Measurements from ENCODE around the gene NR2F1. TPM values are rescaled to one million over a fixed set of nuclear protein-coding genes. Genes with fewer than 3 reads are reported as not detected.
A peak's percentile ranks its signal among the peaks of the same experiment; 100 is the strongest.
"Not testable (repeated sequence)": the region's sequence is repeated elsewhere in the genome, so short reads cannot be mapped to it uniquely, and the experiment has no call there.

Gene NR2F1
- total RNA-seq (2022) = 1.4 and 1.7 TPM in 2 replicates
- percentile 33 among the genes with signal in this experiment for Bru-seq, nascent RNA
- percentile 24 among the genes with signal in this experiment for BruChase-seq, experiment 1, labeled RNA remaining after a 6-hour chase
- BruChase-seq, experiment 2, labeled RNA remaining after a 2-hour chase = percentile 31 among the genes with signal in this experiment
- long read RNA-seq, partial matches to known transcripts = 1 of 1 reads
- long read RNA-seq, other reads (novel, unspliced or antisense) = 0 of 1 reads

DNA sequence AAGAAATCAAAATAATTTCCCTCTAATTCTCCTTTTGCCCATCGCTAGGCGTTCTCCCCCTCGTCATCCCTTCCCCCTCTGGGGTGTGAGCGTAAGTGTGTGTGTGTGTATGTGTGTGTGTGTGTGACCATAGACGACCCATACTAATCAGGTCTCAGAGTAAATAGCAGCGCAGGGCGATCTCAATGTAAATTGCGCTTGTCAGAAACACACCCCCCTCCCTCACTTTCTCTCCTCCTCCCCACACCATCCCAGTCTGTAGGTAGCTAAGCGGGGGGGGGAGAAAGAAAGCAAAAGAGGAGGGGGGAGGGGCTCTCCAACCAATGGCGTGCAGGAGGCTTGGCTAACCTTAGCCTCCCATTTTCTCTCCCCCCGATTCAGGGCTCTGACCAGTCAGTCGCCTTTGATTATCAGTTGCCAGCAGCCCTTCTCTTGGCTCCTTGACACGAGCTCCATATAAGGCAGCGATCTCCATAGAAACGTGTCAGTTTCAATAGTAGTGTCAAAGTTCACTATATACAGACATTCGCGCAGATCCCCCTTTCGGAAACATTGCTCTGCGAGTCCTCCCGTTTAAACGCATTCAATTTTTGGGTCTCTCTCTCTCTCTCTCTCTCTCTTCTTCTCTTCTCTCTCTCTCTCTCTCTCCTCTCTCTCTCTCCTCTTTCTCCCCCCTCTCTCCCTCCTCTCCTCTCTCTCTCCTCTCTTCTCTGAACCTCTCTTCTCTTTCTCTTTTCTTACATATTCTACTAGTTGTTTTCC lies at the start of gene NR2F1:
NR2F1 (plus strand) TSS at position 546 of the 762 bp plus-strand sequence. CDS start 1,802 bp downstream, outside the sequence.
- H3K36me3 Mint-ChIP-seq (ENCODE audit: insufficient read depth, unreplicated experiment) = no peaks in the 10 kb centered on the region
- H3K27ac Mint-ChIP-seq (ENCODE audit: low read depth, unreplicated experiment) = no peak within 1 kb of the TSS
- no peak within 1 kb of the TSS for H3K4me3 Mint-ChIP-seq (ENCODE audit: unreplicated experiment)
- no peaks in the 10 kb centered on the region for H3K9me3 Mint-ChIP-seq (ENCODE audit: unreplicated experiment)
- peak; percentile 92 for DNase-seq (ENCODE audit: unreplicated experiment)
- POLR2A ChIA-PET = interaction anchor here (0.6 to 1.3 kb wide), 7 partner anchors 206 to 1250 kb away, joined by 3 to 5 read pairs (median 3); no protein-coding TSS in a partner anchor
- CTCF ChIA-PET = interaction anchor here (0.5 to 2.6 kb wide), 23 partner anchors 11 to 1739 kb away, joined by 3 to 16 read pairs (median 3); no protein-coding TSS in a partner anchor
- intact Hi-C loops (cut with micrococcal nuclease) = loop anchor here (2.0 to 10.0 kb wide), 7 partner anchors 24 to 1271 kb away; no protein-coding TSS in a partner anchor
- peaks cover 11% of the 10 kb centered on the region for H3K4me1 Mint-ChIP-seq (ENCODE audit: insufficient read depth, unreplicated experiment)
- no TSS peak for BruUV-seq (replicated peaks)
- TF ChIP-seq CTCF (IDR thresholded peaks at IDR 0.05; ENCODE audit: unreplicated experiment) = no peak
- no peaks in the 10 kb centered on the region for H3K27me3 Mint-ChIP-seq (ENCODE audit: insufficient read depth, unreplicated experiment)

DNA sequence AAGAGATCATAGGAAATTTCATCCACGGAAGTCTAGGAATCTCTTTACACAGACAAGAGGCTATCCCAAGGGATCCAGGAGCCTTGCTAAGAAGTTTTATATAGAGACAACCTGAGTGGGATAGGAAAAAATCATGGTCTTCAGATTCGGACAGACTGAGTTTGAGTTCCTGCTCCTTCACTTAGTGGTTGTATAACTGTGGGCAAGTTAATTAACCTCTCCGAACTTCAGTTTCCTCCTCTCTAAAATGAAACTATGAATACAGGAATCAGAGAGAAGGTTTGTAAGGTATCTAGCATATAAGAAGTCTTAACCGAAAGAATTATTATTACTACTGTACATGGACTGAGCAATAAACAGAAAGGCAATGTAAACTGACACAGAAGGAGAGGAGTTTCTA lies 37.1 kb upstream of the NR2F1 start:
- no peaks in the 10 kb centered on the region for H3K27me3 Mint-ChIP-seq (ENCODE audit: insufficient read depth, unreplicated experiment)
- no peak overlapping the region for H3K27ac Mint-ChIP-seq (ENCODE audit: low read depth, unreplicated experiment)
- BruUV-seq (replicated peaks) = no TSS peak
- no peak overlapping the region for H3K4me3 Mint-ChIP-seq (ENCODE audit: unreplicated experiment)
- POLR2A ChIA-PET = no interaction called here
- no peaks in the 10 kb centered on the region for H3K36me3 Mint-ChIP-seq (ENCODE audit: insufficient read depth, unreplicated experiment)
- intact Hi-C loops (cut with micrococcal nuclease) = no loop called here
- H3K4me1 Mint-ChIP-seq (ENCODE audit: insufficient read depth, unreplicated experiment) = no peaks in the 10 kb centered on the region
- no peaks in the 10 kb centered on the region for H3K9me3 Mint-ChIP-seq (ENCODE audit: unreplicated experiment)
- DNase-seq (ENCODE audit: unreplicated experiment) = no peak
- no peak for TF ChIP-seq CTCF (IDR thresholded peaks at IDR 0.05; ENCODE audit: unreplicated experiment)
- CTCF ChIA-PET = no interaction called here

DNA sequence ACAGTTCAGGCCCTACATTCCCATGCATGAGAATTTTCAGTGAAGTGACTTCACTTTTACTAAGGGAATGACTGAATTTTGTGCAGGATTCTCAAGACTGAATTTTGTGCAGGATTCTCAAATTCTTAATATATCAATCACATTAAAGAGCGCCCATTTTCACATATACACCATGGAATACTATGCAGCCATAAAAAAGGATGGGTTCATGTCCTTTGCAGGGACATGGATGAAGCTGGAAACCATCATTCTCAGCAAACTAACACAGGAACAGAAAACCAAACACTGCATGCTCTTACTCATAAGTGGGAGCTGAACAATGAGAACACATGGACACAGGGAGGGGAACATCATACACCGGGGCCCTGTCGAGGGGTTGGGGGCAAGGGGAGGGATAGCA lies 33.4 kb upstream of the NR2F1 start:
- BruUV-seq (replicated peaks); DNase-seq (ENCODE audit: unreplicated experiment); H3K4me3 Mint-ChIP-seq (ENCODE audit: unreplicated experiment); CTCF ChIA-PET; H3K9me3 Mint-ChIP-seq (ENCODE audit: unreplicated experiment); H3K27me3 Mint-ChIP-seq (ENCODE audit: insufficient read depth, unreplicated experiment); H3K27ac Mint-ChIP-seq (ENCODE audit: low read depth, unreplicated experiment); intact Hi-C loops (cut with micrococcal nuclease); H3K36me3 Mint-ChIP-seq (ENCODE audit: insufficient read depth, unreplicated experiment); POLR2A ChIA-PET; H3K4me1 Mint-ChIP-seq (ENCODE audit: insufficient read depth, unreplicated experiment): not testable (repeated sequence)

GRCh38 chr5:93557021-93557604 lies 25.9 kb upstream of the NR2F1 start:
- Mint-ChIP-seq H3K36me3 (ENCODE audit: insufficient read depth, unreplicated experiment) (no peaks in the 10 kb centered on the region), H3K4me3 (ENCODE audit: unreplicated experiment) (no peak overlapping the region), H3K9me3 (ENCODE audit: unreplicated experiment) (no peaks in the 10 kb centered on the region), H3K4me1 (ENCODE audit: insufficient read depth, unreplicated experiment) (no peaks in the 10 kb centered on the region), H3K27me3 (ENCODE audit: insufficient read depth, unreplicated experiment) (no peaks in the 10 kb centered on the region), H3K27ac (ENCODE audit: low read depth, unreplicated experiment) (no peak overlapping the region)
- BruUV-seq (replicated peaks) = no TSS peak
- TF ChIP-seq CTCF (IDR thresholded peaks at IDR 0.05; ENCODE audit: unreplicated experiment) = no peak
- no peak for DNase-seq (ENCODE audit: unreplicated experiment)
- intact Hi-C loops (cut with micrococcal nuclease) = no loop called here
- ChIA-PET CTCF (interaction anchor here (0.6 to 0.7 kb wide), 3 partner anchors 25 to 852 kb away, joined by 3 to 4 read pairs (median 4); no protein-coding TSS in a partner anchor), POLR2A (interaction anchor here (0.7 kb wide), 1 partner anchor 1933 kb away, joined by 5 read pairs; no protein-coding TSS in a partner anchor)
